Stomach smooth muscle (tissue), 2 donors: ENCODE data around the gene MAP2K5.

Source experiments
- H3K27ac ChIP-seq: one replicate; pipeline ENCODE4 v1.7.0; 2013; ENCODE audit warnings: mild to moderate bottlenecking, low read length, inconsistent platforms
- H3K27me3 ChIP-seq, 2 donors: one replicate each; pipeline ENCODE4 v1.7.0; 2013; ENCODE audit warnings: low read length in 2 of 2; ENCODE audit not compliant: insufficient read depth in 2 of 2, control insufficient read depth in 1 of 2
- H3K36me3 ChIP-seq, 2 donors: one replicate each; pipeline ENCODE4 v1.7.0; 2013; ENCODE audit warnings: low read length in 2 of 2; ENCODE audit not compliant: control insufficient read depth in 2 of 2, insufficient read depth in 2 of 2
- H3K4me1 ChIP-seq: one replicate; pipeline ENCODE4 v1.7.0; 2013; ENCODE audit warnings: low read length; ENCODE audit not compliant: control insufficient read depth, insufficient read depth
- H3K4me3 ChIP-seq, 2 donors: one replicate each; pipeline ENCODE4 v1.7.0; 2013; ENCODE audit warnings: low read length in 2 of 2
- H3K9ac ChIP-seq, 2 donors: one replicate each; pipeline ENCODE4 v1.7.0; 2013; ENCODE audit warnings: low read length in 2 of 2, mild to moderate bottlenecking in 1 of 2
- H3K9me3 ChIP-seq, 2 donors: one replicate each; pipeline ENCODE4 v1.7.0; 2013; ENCODE audit warnings: low read length in 2 of 2; ENCODE audit not compliant: control insufficient read depth in 2 of 2
- donor health status: healthy.
- donor health status: Pancreatic carcinoma.

The MAP2K5 gene

DNA sequence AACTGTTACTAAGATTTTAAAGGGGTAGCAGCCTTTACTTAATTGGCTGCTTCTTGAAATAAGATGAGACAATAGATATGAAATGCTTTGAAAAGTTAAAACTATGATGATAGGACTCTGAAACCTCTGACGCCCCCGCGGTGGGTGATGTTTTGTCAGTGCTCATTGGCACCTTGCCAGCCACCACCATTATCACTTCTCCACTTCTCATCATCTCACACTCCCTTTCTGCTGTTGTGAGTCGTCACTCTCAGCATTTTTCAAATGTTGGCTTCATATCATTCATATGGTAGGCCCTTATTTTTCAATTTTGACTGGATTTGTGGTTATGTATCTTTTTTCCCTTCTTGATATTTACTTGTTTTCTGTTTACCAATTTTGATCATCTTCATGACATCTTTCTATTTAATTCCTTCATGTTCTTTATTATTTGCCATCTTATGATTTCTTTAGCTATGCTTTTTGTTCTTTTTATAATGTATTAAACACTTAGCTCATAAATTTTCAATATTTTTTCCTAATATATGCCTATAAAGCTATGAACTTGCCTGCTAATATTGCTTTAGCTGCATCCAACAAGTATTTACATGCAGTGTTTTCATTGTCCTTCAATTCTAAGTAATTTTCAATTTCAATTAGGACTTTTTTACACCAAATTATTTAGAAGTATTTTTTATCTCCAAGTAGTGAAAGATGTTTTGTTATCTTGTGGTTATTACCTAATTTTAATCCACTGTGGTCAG lies 252.5 kb downstream of the MAP2K5 start:
- Histone ChIP-seq H3K4me1 (no peaks in the 10 kb centered on the region), H3K27me3 (no peaks in the 10 kb centered on the region), H3K36me3 (peaks cover 0 to 12% of the 10 kb centered on the region in 2 donors), H3K9ac (no peak overlapping the region), H3K4me3 (no peak overlapping the region), H3K27ac (no peak overlapping the region), H3K9me3 (no peaks in the 10 kb centered on the region)

DNA sequence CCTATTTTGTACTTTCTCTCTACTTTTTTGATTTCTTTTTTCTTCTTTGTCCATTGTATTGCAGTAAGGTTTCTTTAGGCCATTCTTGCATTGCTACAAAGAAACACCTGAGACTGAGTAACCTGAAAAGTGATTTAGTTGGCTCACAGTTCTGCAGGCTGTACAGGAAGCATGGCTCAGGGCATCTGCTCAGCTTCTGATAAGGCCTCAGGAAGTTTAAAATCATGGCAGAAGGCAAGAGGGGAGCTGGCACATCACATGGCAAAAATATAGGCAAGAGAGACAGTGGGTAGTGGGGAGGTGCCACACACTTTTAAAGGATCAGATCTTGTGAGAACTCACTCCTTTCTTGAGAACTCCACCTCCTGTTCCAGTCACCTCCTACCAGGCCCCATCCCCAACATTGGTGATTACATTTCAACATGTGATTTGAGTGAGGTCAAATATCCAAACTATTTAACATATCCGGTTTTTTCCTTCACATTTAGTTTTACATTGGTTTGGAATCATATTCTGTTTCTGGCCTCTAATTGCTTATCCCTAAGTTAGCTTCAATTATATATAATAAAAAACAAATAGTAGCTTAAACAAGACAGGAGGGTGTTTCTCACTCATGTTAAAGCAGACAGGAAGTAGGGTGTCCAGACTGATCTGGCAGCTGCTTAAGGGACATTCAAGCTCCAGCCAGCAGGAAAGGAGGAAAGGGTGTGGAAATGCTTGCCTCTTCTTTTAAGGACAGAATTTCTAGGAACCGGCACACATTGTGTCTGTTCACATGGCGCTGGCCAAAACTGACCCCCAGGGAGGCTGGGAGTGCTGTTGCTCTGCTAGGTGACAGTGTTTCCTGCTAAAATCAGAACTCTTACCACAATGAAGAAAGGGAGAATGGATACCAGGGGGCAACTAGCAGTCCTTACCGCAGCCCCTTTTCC lies 254.0 kb downstream of the MAP2K5 start:
- Histone ChIP-seq H3K9me3 (no peaks in the 10 kb centered on the region), H3K4me3 (no peak overlapping the region), H3K27ac (no peak overlapping the region), H3K9ac (no peak overlapping the region), H3K27me3 (peaks cover 0 to 2% of the 10 kb centered on the region in 2 donors), H3K36me3 (peaks cover 0 to 8% of the 10 kb centered on the region in 2 donors), H3K4me1 (no peaks in the 10 kb centered on the region)

DNA sequence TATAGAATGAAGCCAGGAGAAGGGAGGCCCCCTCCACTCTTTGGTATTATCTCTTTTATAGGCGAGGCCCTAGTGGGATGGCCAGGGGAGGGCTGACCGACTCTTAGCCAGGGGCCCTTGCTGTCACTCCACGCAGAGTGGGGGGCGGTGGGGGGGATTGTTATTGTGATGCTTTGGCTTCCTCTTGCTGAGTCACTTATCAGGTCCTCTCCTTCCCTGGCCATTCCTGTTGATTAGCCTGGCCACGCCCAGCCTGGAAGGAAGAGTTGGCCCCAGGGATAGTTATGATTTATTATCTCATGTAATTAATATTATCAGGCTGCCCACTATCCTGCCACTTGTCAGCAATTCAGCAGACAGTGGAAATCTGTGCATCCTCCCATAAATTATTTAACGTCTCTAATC lies 257.3 kb downstream of the MAP2K5 start:
- no peak overlapping the region for H3K9ac ChIP-seq

DNA sequence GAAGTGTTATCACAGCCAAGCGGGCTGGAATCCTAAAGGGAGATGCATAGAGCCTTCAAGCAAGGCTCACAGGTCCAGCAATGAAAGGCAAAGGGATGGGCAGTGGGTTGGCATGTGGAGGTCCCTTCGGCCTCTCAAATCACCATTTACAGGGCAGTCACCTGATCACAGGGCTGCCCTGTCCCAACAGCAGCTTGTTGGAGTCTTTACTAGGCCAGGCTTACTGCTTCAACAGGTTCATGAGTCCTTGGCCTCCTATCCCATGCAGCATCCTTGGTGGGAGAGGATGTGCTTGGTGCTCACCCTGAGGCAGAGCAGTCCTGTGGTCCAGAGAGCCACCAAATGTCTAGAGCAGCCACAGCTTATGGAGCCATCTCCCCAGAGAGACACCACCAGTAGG lies 258.6 kb downstream of the MAP2K5 start:
- Histone ChIP-seq H3K4me1 (no peaks in the 10 kb centered on the region), H3K4me3 (no peak overlapping the region), H3K27me3 (peaks cover 0 to 2% of the 10 kb centered on the region in 2 donors), H3K9ac (no peak overlapping the region), H3K27ac (no peak overlapping the region), H3K36me3 (peaks cover 3 to 12% of the 10 kb centered on the region in 2 donors), H3K9me3 (no peaks in the 10 kb centered on the region)

More for the DNA sequence above, 257.3 kb downstream of the MAP2K5 start:
- Histone ChIP-seq H3K36me3 (peaks cover 3 to 12% of the 10 kb centered on the region in 2 donors), H3K27ac (no peak overlapping the region), H3K4me3 (no peak overlapping the region), H3K4me1 (no peaks in the 10 kb centered on the region), H3K9me3 (no peaks in the 10 kb centered on the region), H3K27me3 (peaks cover 0 to 2% of the 10 kb centered on the region in 2 donors)

- H3K27ac ChIP-seq: no peak overlapping the region
- H3K4me3 ChIP-seq: no peak overlapping the region
- peaks cover 0 to 2% of the 10 kb centered on the region in 2 donors for H3K27me3 ChIP-seq
- H3K36me3 ChIP-seq: peaks cover 3 to 15% of the 10 kb centered on the region in 2 donors
- H3K9ac ChIP-seq: no peak overlapping the region
- no peaks in the 10 kb centered on the region for H3K4me1 ChIP-seq
- no peaks in the 10 kb centered on the region for H3K9me3 ChIP-seq
Measured at GRCh38 chr15:67801926-67802914, 259.7 kb downstream of the MAP2K5 start.

GRCh38 chr15:67803299-67803698 lies 260.8 kb downstream of the MAP2K5 start:
- Histone ChIP-seq H3K9ac (no peak overlapping the region), H3K36me3 (peaks cover 3 to 11% of the 10 kb centered on the region in 2 donors), H3K9me3 (no peaks in the 10 kb centered on the region), H3K27me3 (peaks cover 0 to 2% of the 10 kb centered on the region in 2 donors), H3K4me3 (no peak overlapping the region), H3K4me1 (no peaks in the 10 kb centered on the region), H3K27ac (no peak overlapping the region)

- Histone ChIP-seq H3K4me1 (no peaks in the 10 kb centered on the region), H3K4me3 (no peak overlapping the region), H3K27ac (no peak overlapping the region), H3K9ac (no peak overlapping the region), H3K27me3 (peaks cover 0 to 2% of the 10 kb centered on the region in 2 donors), H3K36me3 (peaks cover 3 to 11% of the 10 kb centered on the region in 2 donors), H3K9me3 (no peaks in the 10 kb centered on the region)
Measured at GRCh38 chr15:67803996-67804843, 261.7 kb downstream of the MAP2K5 start.

- Histone ChIP-seq H3K9ac (no peak overlapping the region), H3K36me3 (peaks cover 3 to 11% of the 10 kb centered on the region in 2 donors), H3K27ac (no peak overlapping the region), H3K4me1 (no peaks in the 10 kb centered on the region), H3K4me3 (no peak overlapping the region), H3K9me3 (no peaks in the 10 kb centered on the region), H3K27me3 (peaks cover 0 to 2% of the 10 kb centered on the region in 2 donors)
Measured at GRCh38 chr15:67805008-67805665, 262.6 kb downstream of the MAP2K5 start.
